ENCODE measurements around the gene PRKX.
"Not testable (repeated sequence)": the region's sequence is repeated elsewhere in the genome, so short reads cannot be mapped to it uniquely, and the experiment has no call there.

The PRKX gene

DNA sequence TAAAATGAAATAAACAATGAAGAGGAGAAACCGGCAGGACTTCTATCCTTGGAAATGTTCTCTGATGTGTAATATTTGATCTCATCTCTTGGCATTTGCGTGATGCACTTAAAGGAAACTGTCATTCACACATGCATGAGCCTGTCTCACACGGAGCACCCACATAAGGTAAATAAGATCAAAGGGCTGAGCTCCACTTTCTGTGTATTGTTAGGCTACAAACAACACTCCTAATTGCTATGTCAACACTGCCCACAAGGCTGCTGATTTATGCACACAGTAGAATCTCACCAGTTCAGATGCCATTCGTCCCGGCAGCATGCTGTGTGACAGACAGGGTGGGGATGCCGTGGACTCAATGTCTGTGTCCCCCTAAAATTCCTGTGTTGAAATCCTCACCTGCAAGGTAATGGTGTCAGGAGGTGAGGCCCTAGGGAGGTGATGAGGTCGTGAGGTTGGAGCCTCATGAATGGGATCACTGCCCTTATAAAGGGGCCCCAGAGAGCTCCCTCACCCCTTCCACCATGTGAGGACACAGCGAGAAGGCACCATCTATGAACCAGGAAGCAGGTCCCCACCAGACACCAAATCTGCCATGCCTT, 5.7 kb downstream of the PRKX start:
- peak; percentile 31 for DNase-seq

DNA sequence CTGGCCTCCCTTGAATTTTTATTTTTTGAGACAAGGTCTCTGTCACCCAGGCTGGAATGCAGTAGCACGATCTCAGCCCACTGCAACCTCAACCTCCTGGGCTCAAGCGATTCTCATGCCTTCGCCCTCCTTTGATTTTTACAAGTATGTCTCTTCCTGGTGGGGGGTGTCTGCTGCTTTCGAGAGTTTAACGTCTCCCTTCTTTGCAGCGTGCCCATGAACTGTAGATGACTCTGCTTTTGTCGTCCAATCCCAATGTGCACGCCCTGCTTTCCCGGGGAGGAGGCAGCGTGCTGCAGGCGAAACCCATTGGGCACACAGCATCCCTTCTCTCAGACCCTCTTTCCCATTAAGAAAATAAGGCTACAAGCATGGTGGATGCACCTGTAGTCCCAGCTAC, 7.0 kb downstream of the PRKX start:
- no peak for DNase-seq

DNA sequence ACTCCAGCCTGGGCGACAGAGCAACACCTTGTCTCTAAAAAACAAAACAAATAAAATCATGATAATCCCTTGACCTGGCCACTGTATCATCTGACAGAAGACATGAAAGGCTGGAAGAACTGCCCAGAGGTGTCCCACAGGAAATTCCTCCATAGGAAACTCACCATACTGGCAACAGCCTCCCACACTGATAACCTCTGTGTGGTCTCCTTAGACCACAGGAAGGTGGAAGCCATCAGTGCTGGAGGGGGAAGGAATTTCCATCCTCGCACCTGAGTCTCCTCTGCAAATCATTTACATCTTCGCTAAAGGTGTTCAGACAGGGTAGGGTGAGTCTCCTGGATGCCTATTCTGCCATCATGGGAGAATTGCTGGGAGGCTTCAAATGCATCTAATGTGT, 10.2 kb downstream of the PRKX start:
- DNase-seq: not testable (repeated sequence)

DNA sequence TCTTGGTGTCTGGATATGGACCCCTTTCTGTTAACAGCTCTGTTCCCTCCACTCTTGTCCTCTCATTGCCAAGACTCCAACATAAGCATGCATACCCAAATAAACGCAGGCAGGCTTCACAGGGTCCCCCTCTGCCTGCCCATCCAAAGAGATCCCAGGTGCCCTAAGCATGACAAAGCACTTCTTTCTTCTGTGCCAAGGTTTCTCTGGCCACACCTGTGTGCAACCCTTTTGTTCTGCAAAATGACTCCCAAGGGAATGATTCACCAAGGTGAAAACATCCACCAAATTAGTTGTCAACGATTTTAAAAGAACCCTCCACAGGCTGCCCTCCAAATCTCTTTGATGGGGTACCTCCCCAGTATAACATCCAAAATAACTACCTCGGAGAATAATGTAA, 11.4 kb downstream of the PRKX start:
- not testable (repeated sequence) for DNase-seq

DNA sequence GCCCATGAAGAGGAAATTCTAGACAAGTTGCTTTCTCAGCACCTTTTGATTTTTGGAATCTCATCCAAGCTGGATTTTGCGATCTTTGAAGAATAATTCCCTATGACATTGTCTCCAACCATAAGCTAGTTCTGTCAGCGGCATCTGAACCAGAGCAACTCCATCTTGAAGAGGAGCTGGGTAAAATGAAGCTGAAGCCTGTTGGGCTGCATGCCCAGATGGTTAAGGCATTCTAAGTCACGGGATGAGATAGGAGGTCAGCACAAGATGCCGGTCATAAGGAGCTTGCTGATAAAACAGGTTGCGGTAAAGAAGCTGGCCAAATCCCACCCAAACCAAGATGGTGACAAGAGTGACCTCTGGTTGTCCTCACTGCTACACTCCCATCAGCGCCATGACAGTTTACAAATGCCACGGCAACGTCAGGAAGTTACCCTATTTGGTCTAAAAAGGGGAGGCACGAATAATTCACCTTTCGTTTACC, 12.0 kb downstream of the PRKX start:
- DNase-seq: not testable (repeated sequence)

DNA sequence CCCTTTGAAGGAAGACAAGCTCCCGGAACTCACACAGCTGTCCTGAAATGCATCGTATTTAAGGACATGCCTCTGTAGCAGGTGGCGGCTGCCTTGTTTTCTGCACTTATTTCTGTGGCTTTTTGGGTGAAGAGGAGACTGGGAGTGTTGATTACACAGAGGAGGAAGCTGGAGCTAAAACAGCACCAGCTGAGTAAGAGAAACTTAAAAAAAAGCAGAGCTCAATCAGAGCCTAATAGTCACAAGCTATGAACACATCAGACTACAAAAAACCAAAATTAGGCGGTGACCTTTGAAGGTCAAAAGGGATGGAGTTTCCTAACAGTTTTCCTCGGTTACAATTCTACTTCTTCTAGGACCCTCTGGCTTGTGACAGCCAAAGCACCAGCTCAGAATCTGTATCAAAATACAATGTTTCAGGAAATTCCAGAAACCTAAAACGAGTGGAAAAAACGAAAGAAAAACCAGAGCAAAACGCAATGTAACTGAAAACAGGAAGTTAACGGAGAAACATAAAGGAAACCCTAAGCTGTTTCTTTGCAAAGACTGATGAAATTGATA, 13.5 kb downstream of the PRKX start:
- DNase-seq: peak; percentile 28

DNA sequence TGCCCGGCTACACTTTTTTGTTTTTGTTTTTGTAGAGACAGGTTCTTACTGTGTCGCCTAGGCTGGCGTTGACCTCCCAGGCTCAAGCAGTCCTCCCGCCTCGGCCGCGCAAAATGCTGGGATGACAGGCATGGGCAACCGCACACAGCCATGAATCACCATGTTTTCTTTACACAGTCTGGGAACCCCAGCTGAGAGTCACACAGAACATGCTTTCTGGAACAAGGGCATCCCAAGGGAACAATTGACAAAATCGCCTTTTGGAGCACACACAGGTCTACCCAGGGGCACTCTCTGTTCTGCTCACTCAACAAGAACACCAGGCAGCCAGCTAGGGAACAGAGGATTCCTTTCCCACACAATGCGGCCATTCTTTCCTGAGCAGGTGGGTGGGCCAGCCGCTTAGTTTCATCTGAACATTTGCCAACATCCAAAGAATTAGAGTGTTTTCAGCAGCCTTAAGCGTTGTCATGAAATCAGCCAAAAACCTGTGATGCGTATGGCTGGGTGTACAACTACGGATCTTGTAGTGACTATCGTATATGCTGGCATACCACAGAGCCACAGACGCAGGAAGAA, 15.7 kb downstream of the PRKX start:
- DNase-seq: no peak

DNA sequence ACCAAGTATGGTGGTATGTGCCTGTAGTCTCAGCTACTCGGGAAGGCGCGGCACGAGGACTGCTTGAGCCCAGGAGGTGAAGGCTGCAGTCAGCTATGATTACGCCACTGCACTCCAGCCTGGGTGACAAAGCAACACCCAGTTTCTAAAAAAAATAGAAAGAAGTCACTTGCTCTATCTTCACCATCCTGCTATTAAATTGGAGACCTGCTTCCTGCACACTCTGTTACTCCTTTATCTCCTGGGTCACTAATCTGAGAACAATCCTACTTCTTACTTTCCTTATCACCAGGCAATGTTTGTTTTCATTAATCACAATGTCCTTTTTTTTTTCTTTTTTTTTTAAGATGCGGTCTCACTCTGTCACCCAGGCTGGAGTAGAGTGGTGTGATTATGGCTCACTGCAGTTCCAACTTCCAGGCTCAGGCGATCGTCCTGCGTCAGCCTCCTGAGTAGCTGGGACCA, 16.2 kb downstream of the PRKX start:
- no peak for DNase-seq

DNA sequence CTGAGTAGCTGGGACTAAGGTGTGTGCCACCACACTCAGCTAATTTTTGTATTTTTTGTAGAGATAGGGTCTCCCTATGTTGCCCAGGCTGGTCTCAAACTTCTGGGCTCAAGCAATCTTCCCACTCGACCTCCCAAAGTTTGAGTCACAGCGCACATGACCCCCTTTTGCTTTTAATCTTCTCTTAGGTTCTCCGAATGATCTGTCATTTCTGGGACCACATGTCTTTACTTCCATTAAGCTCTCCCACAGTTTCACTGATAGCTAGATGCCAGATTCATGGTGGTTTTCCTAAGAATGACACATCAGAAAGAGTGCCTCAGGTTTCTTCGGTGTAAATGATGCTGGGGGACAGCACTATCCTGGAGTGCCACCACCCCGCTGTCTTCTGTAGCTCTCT, 17.9 kb downstream of the PRKX start:
- no peak for DNase-seq

DNA sequence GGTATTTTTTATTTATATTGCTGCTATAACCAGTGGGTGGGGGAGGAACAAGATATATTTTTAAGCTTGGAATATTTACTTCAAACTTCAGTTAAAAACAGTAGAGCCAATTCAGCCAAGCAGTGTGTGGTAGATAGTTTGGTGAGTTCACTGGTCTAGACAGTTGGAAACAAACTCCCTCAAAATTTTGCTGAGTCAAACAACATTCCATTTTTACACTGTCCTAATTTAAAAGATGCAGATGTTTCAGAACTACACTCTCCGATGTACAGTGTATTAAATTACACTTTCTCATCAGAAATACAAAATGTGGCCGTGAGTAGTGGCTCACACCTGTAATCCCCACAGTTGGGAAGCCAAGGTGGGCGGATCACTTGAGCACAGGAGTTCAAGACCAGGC, 23.3 kb downstream of the PRKX start:
- no peak for DNase-seq

DNA sequence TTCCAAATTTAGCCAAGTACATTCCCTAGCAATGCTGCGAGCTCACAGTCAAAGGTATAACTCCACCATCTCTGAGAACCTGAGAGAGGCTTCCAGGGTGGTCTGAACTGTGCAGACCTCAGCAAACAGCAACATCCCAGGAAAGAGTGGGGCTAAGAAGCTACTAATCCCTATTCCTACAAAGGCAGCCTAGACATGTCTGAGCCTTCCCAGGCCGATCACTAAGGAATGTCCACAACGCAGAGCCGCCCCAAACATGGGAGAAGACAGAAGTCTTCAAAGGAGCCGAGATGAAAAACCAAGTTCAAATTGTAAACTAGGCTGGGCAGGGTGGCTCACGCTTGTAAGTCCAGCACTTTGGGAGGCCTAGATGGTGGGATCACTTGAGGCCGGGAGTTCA, 30.2 kb downstream of the PRKX start:
- DNase-seq: not testable (repeated sequence)

DNA sequence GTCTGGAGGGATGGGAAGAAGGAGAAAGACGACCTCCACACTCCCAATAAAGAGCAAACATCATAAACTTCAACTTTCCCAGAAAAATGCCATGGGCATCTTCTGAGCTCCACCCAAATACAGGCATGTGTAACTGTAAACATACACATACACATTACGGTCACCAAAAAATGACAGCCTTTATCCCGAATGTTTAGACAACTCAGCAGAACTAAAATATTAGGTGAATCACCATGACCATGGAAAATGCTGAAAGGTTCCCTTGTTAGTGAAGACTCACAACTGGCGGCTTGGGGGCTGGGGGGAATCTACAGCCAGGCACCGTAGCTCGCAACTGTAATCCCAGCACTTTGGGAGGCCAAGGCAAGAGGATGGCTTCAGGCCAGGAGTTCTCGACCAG, 33.0 kb downstream of the PRKX start:
- DNase-seq: no peak

DNA sequence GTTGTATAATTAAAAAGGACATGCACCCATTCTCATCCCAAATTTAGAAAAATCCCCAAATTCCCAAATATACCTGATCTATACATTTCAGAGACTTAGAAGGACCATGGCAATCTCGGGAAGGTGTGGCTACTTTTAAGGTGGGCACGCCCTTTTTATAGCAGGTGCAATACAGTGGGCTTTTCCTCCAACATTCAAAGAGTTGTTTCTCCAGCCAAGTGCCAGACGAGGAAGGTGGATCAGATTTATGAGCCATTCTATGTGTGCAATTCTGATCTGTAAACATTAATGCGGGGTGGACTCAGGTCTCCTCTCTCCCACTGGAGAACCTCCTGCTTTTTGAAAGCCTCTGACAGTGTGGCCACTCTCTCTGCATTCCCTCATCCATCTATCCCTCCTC, 33.8 kb downstream of the PRKX start:
- no peak for DNase-seq

DNA sequence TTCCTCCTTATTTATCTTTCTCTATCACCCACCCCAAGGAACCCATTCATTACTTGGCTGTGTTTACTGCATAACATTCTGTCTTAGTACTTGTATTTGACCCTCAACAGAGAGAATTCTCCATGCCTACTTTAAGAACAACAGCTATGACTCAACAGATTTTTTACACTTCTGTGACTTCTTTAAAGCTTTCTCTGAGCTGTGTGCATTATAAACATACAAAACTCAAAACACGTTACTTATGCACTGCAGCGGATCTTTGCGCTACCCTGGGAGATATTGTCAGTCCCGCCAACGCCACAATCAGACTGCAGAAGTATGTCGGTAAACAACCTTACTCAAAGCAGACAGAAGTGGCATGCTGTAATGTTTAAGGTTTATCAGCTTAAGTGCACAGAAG, 35.1 kb downstream of the PRKX start:
- DNase-seq: no peak

DNA sequence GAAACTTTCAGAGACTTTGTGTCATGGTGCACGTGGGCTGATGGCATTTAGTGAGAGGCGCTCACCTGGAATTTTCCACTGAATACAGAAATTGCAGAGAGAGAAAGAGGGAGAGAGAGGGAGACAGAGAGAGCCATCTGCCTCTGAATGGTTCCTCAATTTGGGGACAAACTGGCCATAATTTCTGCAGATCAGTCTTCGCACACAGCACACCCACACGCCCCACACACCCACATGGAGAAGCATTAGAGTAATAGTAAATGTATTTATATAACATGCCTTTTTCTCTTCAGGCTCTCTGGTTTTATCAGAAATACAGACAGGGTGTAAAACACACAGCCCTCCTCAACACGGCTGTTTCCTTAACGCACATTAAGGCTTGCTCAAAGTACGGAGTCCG, 38.6 kb downstream of the PRKX start:
- no peak for DNase-seq

DNA sequence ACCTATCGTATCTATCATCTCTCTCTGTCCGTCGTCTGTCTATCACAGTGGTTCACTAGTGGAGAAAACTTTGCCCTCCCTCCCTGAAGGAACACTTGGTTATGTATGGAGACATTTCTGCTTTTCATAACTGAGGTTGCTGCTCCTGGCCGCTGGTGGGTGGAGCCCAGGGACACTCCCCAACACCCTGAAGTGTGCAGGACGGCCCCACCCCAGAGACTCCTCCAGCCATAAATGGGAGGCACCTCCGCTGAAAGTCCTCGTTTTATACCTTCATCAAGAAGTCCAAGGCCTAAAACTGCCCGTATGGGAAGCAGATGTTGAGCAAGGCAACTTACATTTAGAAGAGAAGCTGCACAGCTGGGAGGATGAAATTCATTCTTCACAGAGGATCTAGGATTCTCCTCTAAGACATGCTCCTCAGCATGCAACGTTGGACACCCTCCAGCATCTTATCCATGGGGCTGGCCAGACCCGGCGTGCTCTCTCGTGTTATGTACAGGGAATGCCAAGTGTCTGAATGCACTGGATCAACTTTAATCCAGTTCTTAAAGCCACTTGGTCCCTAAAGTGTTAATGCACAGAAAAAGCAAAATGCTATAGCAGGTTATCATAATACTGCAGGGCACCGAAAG, 43.5 kb downstream of the PRKX start:
- DNase-seq: no peak

DNA sequence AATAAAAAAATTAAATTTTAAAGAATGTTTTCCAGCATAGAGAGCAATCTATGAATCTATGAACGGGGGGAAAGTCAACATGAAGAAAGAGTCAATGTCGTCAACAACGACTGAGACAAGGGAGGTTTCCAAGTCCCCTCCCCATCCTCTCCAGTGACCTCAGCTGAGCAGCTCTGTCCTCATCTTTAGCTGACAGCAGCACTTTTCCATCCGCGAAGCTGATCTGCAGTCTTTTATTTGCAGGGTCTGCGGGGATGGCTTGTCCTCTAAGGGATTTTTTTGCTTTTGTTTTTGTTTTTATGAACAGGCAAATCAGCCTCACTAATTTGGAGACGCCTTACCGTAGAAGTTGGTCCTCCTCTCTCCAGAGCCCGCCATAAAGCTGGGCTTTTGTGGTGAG, 46.5 kb downstream of the PRKX start:
- no peak for DNase-seq

DNA sequence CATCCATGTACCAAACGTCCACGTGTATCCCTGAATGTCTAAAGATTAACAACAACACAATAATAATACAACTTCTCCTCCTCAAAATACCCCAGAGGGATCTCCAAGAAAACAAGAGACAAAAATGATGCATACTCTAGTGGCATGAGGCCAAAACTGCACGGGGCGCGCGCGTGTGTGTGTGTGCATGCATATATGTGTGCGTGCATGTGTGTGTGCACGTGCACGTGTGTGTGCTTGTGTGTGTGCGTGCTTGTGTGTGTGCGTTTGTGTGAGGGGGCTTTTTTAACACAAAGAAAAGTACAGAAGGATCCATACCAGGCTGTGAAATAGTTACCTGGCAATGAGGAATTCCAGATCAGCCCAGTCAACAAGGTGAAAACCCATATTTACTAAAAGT, 48.5 kb downstream of the PRKX start:
- no peak for DNase-seq

DNA sequence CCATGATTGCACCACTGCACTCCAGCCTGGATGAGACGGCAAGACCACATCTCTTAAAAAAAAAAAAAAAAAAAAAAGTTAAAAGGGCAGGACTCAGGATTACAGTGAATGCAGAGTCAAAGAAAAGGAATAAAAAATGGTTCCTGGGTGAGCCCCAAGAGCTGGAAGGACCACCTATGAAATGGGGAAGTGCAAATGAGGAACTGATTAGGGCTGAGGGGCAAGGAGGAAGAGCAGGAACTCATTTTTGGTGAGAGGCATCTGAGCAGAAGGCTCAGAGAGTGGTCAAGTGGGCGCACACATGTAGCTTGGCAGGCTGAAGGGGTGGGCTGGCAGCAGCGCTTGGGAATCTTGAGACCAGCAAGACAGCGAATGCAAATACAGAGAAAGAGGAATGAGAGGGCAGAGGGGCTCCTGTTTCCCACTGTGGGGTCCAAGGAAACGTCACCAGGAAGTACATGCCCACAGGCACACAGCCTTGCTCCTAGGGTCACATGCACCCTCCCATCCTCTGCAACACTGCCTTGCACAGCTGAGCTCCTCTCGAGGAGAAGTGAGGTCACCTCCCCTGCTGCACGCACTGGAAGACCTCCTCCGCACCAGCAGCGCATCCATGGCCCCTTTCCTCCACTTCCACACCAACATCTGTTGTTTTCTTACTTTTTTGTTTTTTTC, 49.7 kb downstream of the PRKX start:
- DNase-seq: not testable (repeated sequence)

DNA sequence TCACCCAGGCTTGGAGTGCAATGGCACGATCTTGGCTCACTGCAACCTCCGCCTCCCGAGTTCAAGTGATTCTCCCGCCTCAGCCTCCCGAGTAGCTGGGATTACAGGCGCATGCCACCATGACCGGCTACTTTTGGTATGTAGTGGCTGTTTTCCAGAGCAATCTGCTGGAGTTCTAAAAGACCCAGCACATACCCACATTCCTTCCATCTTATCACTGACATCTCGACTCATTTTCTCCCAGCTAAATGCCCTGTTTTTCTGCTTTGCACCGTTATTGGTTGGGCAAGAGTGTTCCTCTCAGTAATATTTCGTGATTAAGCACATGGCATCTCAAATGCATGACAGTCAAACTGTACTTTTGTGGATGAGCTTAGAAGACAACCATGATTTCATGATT, 53.7 kb downstream of the PRKX start:
- no peak for DNase-seq

DNA sequence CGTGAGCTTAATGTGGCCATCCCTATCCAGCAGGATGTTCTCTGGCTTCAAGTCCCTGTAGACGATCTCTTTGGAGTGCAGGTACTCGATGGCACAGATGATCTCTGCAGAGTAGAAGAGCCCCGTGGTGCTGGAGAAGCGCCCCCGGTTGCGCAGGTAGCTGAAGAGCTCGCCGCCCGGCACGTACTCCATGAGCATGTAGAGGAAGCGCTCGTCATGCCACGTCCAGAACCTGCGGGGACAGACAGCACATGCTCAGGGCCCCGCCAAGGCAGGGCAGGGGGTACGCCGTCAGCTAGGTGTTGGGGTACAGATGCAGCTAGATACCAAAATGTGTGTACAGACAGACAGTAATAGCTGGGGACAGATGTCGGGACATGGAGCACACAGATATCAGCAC, 58.3 kb downstream of the PRKX start:
- DNase-seq: no peak

DNA sequence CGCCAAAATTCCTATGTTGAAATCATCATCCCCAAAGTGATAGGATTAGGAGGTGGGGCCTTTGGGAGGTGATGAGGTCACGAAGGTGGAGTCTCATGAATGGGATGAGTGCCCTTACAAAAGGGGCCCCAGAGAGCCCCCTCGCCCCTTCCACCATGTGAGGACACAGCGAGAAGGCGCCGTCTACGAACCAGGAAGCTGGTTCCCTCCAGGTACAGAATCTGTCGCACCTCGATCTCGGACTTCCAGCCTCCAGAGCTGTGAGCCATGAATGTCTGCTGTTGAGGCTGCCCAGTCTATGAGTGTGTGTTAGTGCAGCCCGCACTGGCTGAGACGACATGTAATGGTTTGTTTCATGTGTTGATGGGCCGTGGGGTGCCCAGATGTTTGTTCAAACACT, 60.3 kb downstream of the PRKX start:
- no peak for DNase-seq

DNA sequence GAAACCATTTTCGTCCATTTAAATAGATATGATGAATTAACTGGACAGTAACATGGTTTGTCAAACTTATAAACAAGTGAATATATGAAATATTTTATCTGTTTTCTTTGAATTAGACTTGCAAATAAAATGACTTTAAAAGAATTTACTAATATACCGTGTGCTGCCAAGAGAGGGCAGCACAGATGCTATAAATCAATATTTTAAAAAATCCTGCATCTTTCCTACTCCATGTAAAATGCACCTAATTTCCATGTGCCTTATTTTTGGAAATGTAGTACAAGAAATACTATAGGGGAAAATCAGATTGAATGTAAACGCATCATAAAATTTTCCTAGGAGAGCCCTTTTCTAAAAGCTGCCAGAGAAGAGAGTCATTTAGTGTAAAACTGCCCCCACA, 62.2 kb downstream of the PRKX start:
- DNase-seq: peak; percentile 23

DNA sequence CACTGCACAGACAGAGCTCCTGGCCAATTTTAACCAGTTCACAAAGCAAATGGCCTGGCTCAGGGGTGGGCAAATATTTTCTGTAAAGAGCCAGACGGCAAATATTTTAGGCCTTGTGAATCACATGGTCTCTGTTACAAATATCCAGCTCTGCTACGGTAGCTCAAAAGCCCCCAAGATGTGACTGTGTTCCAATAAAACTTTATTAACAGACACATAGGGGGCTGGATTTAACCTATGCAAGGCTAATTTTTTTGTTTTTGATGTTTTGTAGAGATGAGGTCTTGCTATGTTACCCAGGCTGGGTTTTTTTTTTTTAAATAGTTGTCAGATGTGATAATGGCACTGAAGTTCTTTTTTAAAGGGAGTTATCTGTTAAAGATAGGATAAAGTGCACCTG, 65.4 kb downstream of the PRKX start:
- no peak for DNase-seq
